ENCODE data around the gene SLC10A3. TPM values are rescaled to one million over a fixed set of nuclear protein-coding genes. Genes with fewer than 3 reads are reported as not detected.

The SLC10A3 gene
- total RNA-seq, 6 donors from 2014 or later: 16.8 to 33.4 (median 28.7) TPM

DNA sequence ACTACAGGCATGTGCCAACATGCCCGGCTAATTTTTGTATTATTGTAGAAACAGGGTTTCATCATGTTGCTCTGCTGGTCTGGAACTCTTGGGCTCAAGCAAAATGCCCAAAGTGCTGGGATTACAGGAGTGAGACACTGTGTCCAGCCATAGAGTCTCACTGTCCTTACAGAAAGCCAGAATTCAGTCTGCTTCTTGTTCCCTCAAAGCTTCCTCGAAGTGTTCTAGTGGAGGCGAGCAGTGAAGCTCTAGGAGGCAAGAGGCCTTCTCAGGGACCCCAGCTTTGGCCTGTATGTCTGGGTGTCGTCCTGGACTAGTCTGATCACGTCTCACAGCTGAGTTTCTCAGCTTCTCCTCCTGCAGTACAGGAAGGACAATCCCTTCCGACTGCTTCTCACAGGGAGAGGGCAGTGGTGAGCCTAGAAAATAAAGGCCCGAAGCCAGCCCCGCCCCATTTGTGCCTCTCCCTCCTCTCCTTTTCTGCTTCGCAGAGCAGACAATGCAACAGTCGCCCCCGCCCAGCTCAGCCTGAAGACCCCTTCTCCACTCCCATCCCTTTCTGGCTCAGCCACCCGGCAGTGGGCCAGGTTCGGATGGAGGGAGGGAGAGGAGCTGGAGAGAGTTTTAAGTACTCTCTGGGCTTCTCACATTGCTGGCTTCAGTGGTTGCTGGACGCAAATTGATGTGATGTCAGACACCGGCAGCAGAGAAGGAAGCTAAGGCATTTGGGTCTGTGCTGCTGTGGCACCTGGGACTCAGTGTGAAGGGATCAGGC is 36.7 kb upstream of the SLC10A3 start:
- no peaks in the 10 kb centered on the region for H3K9me3 ChIP-seq
- H3K4me1 ChIP-seq: peaks cover 4 to 11% (median 5%) of the 10 kb centered on the region in 4 donors
- 13 to 27% methylated on average over 7 to 15 of the region's 15 CpGs for WGBS, 2 donors
- TF ChIP-seq POLR2A (IDR thresholded peaks at IDR 0.05) (peak in 1 of 4 donors; percentile 22), EP300 (IDR thresholded peaks at IDR 0.05) (no peak)
- TF ChIP-seq, protein P1, sequence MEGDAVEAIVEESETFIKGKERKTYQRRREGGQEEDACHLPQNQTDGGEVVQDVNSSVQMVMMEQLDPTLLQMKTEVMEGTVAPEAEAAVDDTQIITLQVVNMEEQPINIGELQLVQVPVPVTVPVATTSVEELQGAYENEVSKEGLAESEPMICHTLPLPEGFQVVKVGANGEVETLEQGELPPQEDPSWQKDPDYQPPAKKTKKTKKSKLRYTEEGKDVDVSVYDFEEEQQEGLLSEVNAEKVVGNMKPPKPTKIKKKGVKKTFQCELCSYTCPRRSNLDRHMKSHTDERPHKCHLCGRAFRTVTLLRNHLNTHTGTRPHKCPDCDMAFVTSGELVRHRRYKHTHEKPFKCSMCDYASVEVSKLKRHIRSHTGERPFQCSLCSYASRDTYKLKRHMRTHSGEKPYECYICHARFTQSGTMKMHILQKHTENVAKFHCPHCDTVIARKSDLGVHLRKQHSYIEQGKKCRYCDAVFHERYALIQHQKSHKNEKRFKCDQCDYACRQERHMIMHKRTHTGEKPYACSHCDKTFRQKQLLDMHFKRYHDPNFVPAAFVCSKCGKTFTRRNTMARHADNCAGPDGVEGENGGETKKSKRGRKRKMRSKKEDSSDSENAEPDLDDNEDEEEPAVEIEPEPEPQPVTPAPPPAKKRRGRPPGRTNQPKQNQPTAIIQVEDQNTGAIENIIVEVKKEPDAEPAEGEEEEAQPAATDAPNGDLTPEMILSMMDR (IDR thresholded peaks at IDR 0.05): peak; percentile 35 to 53 (median 42)
- ATAC-seq (ENCODE audit: low FRiP score in 2 of 2) (peak; percentile 81 to 94), DNase-seq (peak in 1 of 2 donors; percentile 79)
- peak overlapping the region in 3 of 4 donors; percentile 16 to 33 (median 27) for H3K4me3 ChIP-seq
- peaks cover 0 to 4% (median under 1%) of the 10 kb centered on the region in 4 donors for H3K36me3 ChIP-seq
- no peaks in the 10 kb centered on the region for H3K27me3 ChIP-seq
- peak overlapping the region; percentile 60 to 77 (median 72) for H3K27ac ChIP-seq

DNA sequence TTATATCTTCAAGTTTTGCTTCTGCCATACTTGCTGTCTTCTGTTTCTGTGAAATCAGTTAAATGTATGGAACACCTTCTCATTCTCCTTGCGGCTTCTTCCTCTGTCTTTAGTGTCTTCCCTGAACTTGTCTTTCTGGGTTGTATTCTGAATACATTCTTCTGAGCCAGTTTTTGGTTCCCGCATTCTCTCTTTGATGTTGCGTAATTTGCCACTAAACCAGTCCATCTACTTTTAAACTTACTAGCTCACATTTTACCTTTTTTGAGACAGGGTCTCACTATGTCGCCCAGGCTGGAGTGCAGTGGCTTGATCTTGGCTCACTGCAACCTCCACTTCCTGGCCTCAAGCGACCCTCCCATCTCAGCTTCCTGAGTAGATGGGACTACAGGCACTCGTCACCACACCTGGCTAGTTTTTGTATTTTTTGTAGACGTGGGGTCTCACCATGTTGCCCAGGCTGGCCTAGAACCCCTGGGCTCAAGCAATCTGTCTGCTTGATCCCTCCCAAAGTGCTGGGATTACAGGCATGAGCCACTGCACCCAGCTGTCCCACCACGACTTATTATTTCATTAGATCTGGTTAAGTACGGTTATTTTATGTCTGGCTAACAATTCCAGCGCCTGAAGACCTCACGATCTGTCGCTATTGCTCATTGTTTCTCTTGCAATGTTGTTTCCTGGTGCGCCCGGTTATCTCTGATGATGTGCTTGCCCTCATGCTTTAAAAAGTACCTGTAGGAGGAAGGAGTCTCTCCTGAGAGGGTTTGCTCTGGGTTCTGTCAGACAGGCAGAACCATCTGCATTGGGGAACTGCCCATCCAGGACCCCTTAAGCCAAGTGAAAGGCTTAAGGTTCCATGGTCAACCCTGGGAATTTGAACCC is 35.4 kb upstream of the SLC10A3 start:
- ATAC-seq (ENCODE audit: low FRiP score in 2 of 2) (no peak), DNase-seq (no peak)
- 71 to 73% methylated on average over 13 to 14 of the region's 14 CpGs for WGBS, 2 donors
- Histone ChIP-seq H3K27me3 (no peaks in the 10 kb centered on the region), H3K9me3 (no peaks in the 10 kb centered on the region), H3K4me1 (peaks cover 4 to 11% (median 5%) of the 10 kb centered on the region in 4 donors), H3K36me3 (no peaks in the 10 kb centered on the region), H3K4me3 (no peak overlapping the region), H3K27ac (peak overlapping the region in 1 of 4 donors; percentile 27)
- TF ChIP-seq, protein P1 (IDR thresholded peaks at IDR 0.05): no peak
- no peak for TF ChIP-seq POLR2A (IDR thresholded peaks at IDR 0.05)
- TF ChIP-seq POLR2AphosphoS5 (IDR thresholded peaks at IDR 0.05): no peak
- no peak for TF ChIP-seq EP300 (IDR thresholded peaks at IDR 0.05)

DNA sequence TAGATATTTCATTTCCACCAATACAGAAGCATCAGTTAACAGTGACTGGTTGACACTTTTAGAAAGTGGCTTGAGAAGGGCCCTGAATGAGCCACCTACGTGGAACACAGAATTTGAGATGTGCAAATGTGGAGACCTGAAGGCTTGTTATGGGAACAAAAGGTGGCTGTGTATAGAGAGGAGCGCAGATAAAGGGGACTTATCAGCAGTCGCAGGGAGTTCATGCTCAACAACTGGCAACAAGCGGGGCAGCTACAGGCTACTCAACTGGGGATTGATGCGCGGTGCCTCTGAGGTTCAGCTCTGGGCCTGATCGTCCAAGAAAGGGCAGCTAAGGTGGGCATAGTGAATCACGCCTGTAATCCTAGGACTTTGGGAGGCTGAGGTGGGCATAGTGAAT is 29.0 kb upstream of the SLC10A3 start:
- no peak overlapping the region for H3K27ac ChIP-seq
- no peak for DNase-seq
- no peak for TF ChIP-seq POLR2AphosphoS5 (IDR thresholded peaks at IDR 0.05)
- TF ChIP-seq EP300 (IDR thresholded peaks at IDR 0.05): no peak
- TF ChIP-seq, protein P1 (IDR thresholded peaks at IDR 0.05): no peak
- no peak for TF ChIP-seq POLR2A (IDR thresholded peaks at IDR 0.05)
- H3K4me3 ChIP-seq: no peak overlapping the region
- H3K27me3 ChIP-seq: peaks cover 0 to 9% (median 0%) of the 10 kb centered on the region in 4 donors
- H3K4me1 ChIP-seq: peaks cover 0 to 22% (median 0%) of the 10 kb centered on the region in 4 donors
- no peaks in the 10 kb centered on the region for H3K36me3 ChIP-seq
- no peak for ATAC-seq (ENCODE audit: low FRiP score in 2 of 2)
- WGBS, 2 donors: 92 to 93% methylated on average over 8 of the region's 8 CpGs
- peaks cover 0 to 8% (median 0%) of the 10 kb centered on the region in 4 donors for H3K9me3 ChIP-seq

DNA sequence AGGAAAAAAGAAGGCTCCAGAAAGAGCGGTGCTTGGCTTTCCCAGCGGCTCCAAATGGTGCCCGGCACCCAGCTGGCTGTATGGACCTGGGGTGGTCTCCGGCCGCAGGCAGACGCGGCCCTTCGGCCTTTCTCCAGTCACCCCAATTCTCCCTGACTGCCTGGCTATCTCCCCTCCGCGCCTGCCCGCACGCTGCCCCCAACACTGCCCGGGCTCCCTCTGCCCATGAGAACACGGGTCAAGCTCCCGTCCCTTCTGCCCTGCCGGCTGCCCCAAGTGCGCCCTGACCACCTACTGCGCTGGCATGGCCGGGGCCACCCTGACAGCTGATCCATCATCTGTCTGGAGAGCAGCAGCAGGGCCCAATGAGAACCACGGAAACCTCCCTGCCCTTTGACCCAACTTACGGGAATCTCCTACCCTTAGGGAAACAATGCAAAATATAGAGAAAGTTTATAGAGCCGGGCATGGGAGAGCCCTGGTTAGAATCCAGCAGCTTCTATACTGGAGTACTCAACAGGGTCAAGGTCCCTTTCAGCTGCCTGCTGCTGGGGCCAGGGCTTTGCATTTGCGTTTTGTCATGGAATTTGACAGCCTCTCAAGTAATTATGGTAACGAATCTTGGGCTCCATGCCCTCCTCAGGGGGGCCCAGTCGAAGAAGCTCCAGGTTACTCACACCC is 26.8 kb upstream of the SLC10A3 start:
- peak overlapping the region; percentile 79 to 94 (median 92) for H3K27ac ChIP-seq
- H3K36me3 ChIP-seq: no peaks in the 10 kb centered on the region
- DNase-seq (peak in 1 of 2 donors; percentile 74), ATAC-seq (ENCODE audit: low FRiP score in 2 of 2) (no peak)
- peaks cover 0 to 22% (median 0%) of the 10 kb centered on the region in 4 donors for H3K4me1 ChIP-seq
- peak overlapping the region in 3 of 4 donors; percentile 65 to 69 (median 66) for H3K4me3 ChIP-seq
- TF ChIP-seq, protein P1 (IDR thresholded peaks at IDR 0.05): no peak
- TF ChIP-seq POLR2A (IDR thresholded peaks at IDR 0.05): no peak
- no peak for TF ChIP-seq EP300 (IDR thresholded peaks at IDR 0.05)
- no peak for TF ChIP-seq POLR2AphosphoS5 (IDR thresholded peaks at IDR 0.05)
- 46 to 65% methylated on average over 11 to 25 of the region's 25 CpGs for WGBS, 2 donors
- H3K27me3 ChIP-seq: peaks cover 0 to 9% (median 0%) of the 10 kb centered on the region in 4 donors
- peaks cover 0 to 8% (median 0%) of the 10 kb centered on the region in 4 donors for H3K9me3 ChIP-seq

Data from upper lobe of left lung (tissue), 6 donors.